Measurements from ENCODE around the gene DGKD.
A peak's percentile ranks its signal among the peaks of the same experiment; 100 is the strongest.
"Not testable (repeated sequence)": the region's sequence is repeated elsewhere in the genome, so short reads cannot be mapped to it uniquely, and the experiment has no call there.

DGKD gene, protein sequence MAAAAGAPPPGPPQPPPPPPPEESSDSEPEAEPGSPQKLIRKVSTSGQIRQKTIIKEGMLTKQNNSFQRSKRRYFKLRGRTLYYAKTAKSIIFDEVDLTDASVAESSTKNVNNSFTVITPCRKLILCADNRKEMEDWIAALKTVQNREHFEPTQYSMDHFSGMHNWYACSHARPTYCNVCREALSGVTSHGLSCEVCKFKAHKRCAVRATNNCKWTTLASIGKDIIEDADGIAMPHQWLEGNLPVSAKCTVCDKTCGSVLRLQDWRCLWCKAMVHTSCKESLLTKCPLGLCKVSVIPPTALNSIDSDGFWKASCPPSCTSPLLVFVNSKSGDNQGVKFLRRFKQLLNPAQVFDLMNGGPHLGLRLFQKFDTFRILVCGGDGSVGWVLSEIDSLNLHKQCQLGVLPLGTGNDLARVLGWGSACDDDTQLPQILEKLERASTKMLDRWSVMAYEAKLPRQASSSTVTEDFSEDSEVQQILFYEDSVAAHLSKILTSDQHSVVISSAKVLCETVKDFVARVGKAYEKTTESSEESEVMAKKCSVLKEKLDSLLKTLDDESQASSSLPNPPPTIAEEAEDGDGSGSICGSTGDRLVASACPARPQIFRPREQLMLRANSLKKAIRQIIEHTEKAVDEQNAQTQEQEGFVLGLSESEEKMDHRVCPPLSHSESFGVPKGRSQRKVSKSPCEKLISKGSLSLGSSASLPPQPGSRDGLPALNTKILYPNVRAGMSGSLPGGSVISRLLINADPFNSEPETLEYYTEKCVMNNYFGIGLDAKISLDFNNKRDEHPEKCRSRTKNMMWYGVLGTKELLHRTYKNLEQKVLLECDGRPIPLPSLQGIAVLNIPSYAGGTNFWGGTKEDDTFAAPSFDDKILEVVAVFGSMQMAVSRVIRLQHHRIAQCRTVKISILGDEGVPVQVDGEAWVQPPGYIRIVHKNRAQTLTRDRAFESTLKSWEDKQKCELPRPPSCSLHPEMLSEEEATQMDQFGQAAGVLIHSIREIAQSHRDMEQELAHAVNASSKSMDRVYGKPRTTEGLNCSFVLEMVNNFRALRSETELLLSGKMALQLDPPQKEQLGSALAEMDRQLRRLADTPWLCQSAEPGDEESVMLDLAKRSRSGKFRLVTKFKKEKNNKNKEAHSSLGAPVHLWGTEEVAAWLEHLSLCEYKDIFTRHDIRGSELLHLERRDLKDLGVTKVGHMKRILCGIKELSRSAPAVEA

DNA sequence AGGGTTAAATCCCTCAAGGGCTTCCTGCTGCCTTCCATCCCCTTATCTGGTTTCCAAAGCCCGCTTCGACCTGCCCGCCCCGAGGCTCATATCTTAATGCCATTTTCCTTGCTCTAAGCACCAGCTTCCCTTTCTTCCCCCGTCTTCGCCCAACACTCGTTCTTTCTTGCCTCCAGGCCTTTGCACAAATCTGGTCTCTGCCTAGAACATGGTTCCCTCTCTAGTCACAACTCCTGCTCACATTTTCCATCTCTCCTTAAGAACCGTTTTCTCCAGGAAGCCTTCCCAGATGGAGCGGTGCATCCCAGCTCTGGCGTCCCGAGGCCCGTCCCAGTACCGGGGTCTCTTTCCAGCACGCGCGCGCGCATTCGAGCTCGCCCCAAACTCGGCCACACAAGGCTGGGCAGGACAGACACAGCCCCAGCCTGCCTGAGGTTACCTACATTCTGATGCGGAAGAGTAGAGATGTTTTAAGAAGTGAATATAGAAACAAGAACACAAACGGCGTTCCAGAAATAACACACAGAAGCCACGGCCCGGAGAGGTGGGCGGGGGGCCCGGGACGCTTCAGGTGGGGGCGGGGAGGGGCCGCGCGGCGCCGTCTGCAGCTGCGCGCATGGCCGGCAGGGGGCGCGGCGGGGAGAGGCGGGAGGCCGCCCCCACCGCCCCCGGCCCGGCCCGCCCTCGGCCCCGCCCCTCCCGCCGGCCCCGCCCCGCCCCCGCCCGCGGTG is at the start of gene DGKD:
DGKD (plus strand) TSS at position 726 of the 731 bp plus-strand sequence. CDS start 25 bp downstream, outside the sequence.
- peak; percentile 42 for DNase-seq

DNA sequence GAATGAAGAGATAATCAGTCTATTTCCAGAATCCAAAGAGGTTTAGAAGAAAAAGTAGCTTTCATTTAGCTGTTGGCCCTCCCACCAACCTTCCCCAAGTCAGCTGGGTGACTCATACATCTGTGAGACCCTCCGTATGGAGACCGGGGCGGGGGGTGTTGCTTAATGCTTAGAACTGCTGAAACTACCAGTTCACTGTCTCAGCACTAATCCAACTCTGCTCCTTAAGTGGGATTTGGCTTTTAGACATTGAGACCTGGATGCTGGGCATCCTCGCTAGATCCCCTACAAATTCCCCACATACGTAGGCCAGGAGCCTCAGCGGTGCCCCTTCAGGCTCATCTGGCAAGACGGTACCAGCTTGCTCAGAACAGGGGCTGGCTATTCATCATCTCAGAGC is 46.7 kb upstream of the DGKD start, which contains the start of gene SAG:
SAG (plus strand) TSS at position 252 of the 400 bp plus-strand sequence. CDS start 1,374 bp downstream, outside the sequence.
- DNase-seq: no peak

GRCh38 chr2:233311241-233311926 is 42.9 kb upstream of the DGKD start:
- DNase-seq: no peak

- DNase-seq: no peak
Observed at GRCh38 chr2:233312874-233313273, 41.4 kb upstream of the DGKD start.

DNA sequence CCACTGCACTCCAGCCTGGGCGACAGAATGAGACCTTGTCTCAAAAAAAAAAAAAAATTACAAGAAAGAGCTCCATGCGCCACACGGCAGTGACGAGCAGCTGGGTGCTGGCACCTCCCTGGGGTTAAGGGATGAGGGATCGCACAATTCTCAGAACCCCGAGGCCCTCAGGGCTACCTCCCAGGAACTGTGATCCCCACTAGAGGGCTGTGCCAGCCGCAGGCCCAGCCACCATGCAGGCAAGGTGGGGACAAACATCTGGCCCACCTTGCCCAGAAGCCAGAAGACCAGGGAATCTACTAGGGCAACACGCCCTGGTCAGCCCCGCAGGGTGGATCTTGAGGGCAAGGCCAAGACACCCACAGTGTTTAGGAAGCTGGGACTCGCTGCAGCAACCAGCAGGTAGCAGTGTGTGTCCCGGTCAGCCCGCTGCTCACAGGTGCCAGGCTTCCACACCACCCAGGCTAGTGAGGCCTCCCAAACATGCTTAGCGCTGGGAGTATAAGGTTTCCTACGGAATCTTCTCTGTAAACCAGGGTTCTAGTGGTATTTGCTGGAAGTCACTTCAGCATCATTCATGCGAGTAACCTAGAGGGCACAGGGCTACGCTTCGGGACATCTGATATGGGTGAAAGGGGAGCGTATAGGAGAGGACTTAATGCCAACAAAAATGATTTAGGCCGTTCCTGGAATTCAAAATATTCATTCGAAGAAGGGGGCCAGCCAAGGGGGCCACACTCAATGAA is 39.9 kb upstream of the DGKD start:
- no peak for DNase-seq

DNA sequence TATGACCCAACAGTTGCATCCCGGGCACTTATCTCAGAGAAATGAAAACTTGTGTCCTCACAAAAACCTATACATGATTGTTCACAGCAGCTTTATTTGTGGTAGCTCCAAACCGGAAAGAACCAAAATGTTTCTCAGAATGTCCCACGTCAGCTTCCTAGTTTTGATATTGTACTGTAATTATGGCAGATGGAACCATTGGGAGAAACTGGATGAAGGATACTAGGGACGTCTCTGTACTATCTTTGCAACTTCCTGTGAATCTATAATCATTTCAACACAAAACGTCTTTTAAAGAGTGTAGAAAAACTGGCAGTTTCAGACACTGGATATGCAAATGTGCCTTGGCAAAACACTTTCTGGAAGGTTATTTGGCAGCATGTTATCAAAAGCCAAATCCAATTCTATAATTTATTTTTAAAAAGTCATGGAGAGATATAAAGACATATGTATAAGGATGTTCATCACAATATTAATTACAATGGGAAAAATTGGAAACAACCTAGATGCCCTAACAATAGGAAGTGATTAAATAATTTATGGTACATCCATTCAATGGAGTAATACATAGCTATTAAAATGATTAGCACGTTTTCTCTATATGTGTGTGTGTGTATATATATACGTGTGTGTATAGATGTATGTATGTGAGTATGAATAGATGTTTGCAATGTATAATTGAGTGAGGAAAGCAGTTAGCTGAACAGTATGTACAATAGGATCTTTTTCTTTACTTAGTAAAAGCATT is 36.9 kb upstream of the DGKD start:
- DNase-seq: no peak

GRCh38 chr2:233319256-233319655 is 35.0 kb upstream of the DGKD start:
- DNase-seq: no peak

- no peak for DNase-seq
Observed at GRCh38 chr2:233320470-233320869, 33.8 kb upstream of the DGKD start.

DNA sequence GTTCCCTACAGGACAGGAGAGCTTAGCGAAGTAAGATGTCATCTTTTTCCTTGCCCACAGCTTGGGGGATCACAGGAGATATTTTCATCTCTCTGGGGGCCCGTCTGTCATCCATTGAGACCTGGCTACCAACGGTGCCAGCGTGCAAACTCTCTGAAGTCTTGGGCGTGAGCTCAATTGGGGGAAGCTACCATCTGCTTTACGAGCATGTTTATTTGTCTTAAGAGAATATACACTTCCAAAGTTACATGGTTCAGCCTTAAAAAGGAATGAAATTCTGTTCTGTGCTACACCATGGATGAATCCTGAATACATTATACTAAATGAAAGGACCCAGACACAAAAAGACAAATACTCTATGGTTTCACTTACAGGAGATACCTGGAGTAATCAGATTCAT is 33.1 kb upstream of the DGKD start:
- DNase-seq: no peak

GRCh38 chr2:233323851-233324250 is 30.4 kb upstream of the DGKD start:
- no peak for DNase-seq

- DNase-seq: no peak
Observed at GRCh38 chr2:233325256-233325655, 29.0 kb upstream of the DGKD start.

DNA sequence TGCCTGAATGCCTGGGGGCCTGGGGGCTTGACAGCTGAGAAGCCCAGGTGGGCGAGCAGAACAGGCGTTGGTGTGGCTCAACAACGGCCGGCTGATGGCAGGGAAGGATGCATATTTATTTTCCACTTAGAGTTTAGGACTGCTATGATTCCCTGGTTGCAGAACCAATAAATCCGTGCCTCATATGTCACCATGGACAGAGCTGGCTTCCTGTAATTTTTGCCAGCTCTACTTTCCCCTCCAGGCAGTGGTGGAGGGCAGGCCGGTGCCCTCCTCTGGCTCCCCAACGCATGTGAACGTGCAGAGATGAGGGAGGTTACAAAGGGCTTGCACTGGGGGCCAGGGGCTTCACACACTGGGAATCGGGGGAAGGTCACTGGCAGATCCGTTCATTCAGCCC is 28.5 kb upstream of the DGKD start:
- DNase-seq: no peak

DNA sequence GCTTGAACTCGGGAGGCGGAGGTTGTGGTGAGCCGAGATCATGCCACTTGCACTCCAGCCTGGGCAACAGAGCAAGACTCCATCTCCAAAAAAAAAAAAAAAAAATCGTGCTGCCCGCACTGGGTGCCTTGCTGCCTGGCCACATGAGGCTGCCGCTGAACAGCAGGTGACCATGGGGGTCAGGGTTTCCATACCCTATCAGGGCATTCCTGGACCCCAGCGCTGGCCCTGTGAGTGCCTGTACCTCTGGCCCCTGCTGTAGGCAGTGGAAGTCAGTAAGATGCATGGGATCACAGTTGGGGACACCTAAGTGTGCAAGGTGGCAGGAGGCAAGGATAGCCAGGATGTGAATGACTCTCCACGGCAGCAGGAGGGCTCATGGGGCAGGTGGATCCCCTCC is 27.8 kb upstream of the DGKD start:
- no peak for DNase-seq

DNA sequence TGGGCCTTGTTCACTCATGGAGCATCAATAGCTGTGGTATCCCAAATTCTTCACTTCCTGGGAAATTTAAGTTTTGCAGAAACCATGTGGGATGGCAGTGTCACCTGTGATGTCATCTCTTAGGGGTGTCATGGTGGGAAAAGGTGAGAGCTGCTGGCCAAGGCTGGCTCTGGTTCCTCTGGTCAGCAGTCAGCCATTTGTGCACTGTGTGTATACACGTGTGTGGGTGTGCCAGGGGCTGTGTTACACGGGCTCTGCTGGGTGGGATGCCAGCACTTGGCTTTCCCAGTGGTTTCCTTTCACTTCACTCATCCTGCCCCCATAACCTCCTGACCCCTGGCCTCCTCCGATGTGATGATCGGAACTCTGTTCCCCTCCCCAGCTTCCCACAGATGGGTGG is 25.4 kb upstream of the DGKD start:
- DNase-seq: no peak

DNA sequence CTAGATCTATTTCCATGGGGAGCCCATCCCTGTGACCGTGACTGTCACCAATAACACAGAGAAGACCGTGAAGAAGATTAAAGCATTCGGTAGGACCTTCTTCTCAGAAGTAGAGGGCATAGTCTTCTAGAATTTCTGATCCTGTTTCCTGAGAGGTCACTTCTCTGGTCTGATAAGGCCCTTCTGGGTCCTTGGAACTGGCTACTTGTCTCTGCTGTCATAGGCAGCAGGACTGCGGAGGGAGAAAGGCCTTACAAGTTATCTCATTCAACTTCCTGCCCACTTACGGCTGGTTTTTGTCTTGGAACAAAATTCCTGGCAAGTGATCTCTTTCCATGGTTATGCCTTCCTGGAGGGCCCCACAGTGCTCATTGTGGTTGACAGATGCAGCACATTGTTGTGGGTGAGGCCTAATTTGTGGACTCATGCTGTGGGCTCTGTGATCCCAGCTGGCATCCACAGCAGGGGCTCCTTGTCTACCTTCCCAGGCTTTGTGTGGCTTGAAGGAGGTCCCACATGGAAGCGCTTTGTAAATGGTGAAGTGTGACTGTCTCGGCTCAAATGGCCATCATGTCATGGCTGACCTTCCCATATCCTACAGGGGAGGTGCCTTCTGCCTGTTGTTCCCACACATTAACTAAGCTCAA is 24.7 kb upstream of the DGKD start:
- peak; percentile 48 for DNase-seq

DNA sequence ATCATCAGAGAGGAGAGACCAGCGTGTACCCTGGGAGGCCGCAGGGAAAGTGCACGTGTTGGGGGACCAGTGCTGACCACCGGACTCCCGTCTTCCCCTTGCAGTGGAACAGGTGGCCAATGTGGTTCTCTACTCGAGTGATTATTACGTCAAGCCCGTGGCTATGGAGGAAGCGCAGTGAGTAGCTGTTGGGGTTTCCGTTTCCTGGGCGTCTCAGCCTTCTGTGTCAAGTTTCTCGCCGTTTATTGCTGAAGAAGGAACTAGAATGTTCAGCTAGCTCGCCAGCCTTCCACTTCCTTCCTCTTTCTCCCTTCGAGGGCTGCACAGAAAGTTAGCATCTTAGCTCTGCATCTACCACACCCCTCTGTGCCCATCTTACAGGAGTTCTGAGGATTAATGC is 22.8 kb upstream of the DGKD start:
- DNase-seq: no peak

DNA sequence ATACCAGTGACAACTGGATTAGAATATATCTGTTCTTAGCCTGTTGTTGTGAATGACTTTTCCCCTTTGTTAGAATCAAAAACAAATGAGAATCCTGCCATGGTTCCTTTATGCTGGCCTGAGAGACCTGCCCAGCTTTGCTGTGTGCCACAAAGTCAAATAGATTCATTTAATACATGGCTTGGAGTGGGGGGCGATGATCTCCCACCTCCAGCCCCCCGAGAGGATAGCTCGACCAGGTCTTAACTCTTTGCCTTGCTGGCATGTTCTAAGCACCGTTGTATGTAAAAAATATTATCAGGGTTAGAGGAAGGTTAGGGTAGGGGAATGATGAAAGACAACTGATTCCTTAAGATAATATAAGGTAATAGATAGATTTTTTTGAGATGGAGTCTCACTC is 22.2 kb upstream of the DGKD start:
- DNase-seq: no peak

DNA sequence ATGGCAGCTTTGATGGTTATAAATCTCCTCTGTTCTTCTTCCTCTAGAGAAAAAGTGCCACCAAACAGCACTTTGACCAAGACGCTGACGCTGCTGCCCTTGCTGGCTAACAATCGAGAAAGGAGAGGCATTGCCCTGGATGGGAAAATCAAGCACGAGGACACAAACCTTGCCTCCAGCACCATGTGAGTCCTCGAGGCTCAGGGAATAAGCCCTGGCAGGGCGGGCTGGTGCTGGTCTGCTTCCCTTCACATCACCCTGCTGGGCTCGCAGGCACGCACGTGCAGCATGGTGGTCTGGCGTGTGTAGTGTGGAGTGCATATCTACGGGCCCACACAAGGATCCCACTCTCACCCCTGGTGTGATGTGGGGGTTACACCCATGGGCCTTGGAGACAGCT is 19.4 kb upstream of the DGKD start:
- DNase-seq: no peak

DNA sequence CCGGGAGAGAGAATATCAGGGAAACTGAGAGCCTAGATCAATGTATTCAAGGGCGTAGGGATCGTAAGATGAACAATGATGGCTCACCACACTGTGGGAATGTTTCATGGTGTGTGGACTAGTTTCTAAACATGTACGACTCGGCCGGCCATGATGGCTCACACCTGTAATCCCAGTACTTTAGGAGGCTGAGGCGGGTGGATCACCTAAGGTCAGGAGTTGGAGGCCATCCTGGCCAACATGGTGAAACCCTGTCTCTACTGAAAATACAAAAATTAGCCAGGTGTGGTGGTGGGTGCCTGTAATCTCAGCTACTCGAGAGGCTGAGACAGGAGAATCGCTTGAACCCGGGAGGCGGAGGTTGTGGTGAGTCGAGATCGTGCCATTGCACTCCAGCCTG is 18.2 kb upstream of the DGKD start:
- DNase-seq: not testable (repeated sequence)

GRCh38 chr2:233336541-233336940 is 17.8 kb upstream of the DGKD start:
- DNase-seq: no peak
